ENCODE measurements around the gene ARL2BP.

ARL2BP gene

GRCh38 chr16:57289391-57290257 is 44.6 kb downstream of the ARL2BP start:
- H3K27ac ChIP-seq (ENCODE audit: low read depth, low read length) = no peak overlapping the region
- H3K9ac ChIP-seq (ENCODE audit: low read length in 5 of 5) = no peak overlapping the region
- no peak overlapping the region for H3K4me3 ChIP-seq (ENCODE audit: low read depth in 1 of 5, low read length in 5 of 5)
- peaks cover 0 to 9% (median 5%) of the 10 kb centered on the region in 5 donors for H3K27me3 ChIP-seq (ENCODE audit: control insufficient read depth in 5 of 5, insufficient read depth in 4 of 5, low read length in 5 of 5)
- H3K9me3 ChIP-seq (ENCODE audit: control insufficient read depth in 5 of 5, low read length in 5 of 5) = no peaks in the 10 kb centered on the region
- peaks cover 0 to 7% (median 6%) of the 10 kb centered on the region in 5 donors for H3K4me1 ChIP-seq (ENCODE audit: control insufficient read depth in 5 of 5, insufficient read depth in 5 of 5, low read length in 5 of 5)
- H3K36me3 ChIP-seq (ENCODE audit: control insufficient read depth in 5 of 5, insufficient read depth in 5 of 5, low read length in 5 of 5) = no peaks in the 10 kb centered on the region

GRCh38 chr16:57297856-57298255 is 52.8 kb downstream of the ARL2BP start:
- no peak overlapping the region for H3K4me3 ChIP-seq (ENCODE audit: low read depth in 1 of 5, low read length in 5 of 5)
- H3K9me3 ChIP-seq (ENCODE audit: control insufficient read depth in 5 of 5, low read length in 5 of 5) = no peaks in the 10 kb centered on the region
- no peak overlapping the region for H3K9ac ChIP-seq (ENCODE audit: low read length in 5 of 5)
- no peaks in the 10 kb centered on the region for H3K36me3 ChIP-seq (ENCODE audit: control insufficient read depth in 5 of 5, insufficient read depth in 5 of 5, low read length in 5 of 5)
- peaks cover 12 to 26% (median 21%) of the 10 kb centered on the region in 5 donors for H3K4me1 ChIP-seq (ENCODE audit: control insufficient read depth in 5 of 5, insufficient read depth in 5 of 5, low read length in 5 of 5)
- no peaks in the 10 kb centered on the region for H3K27me3 ChIP-seq (ENCODE audit: control insufficient read depth in 5 of 5, insufficient read depth in 4 of 5, low read length in 5 of 5)
- H3K27ac ChIP-seq (ENCODE audit: low read depth, low read length) = no peak overlapping the region

- Histone ChIP-seq H3K4me3 (ENCODE audit: low read depth in 1 of 5, low read length in 5 of 5) (peak overlapping the region; percentile 43 to 88 (median 70)), H3K27ac (ENCODE audit: low read depth, low read length) (peak overlapping the region; percentile 86), H3K36me3 (ENCODE audit: control insufficient read depth in 5 of 5, insufficient read depth in 5 of 5, low read length in 5 of 5) (no peaks in the 10 kb centered on the region), H3K9me3 (ENCODE audit: control insufficient read depth in 5 of 5, low read length in 5 of 5) (no peaks in the 10 kb centered on the region), H3K9ac (ENCODE audit: low read length in 5 of 5) (peak overlapping the region in 4 of 5 donors; percentile 47 to 82 (median 56)), H3K27me3 (ENCODE audit: control insufficient read depth in 5 of 5, insufficient read depth in 4 of 5, low read length in 5 of 5) (peaks cover 0 to 4% (median 0%) of the 10 kb centered on the region in 5 donors), H3K4me1 (ENCODE audit: control insufficient read depth in 5 of 5, insufficient read depth in 5 of 5, low read length in 5 of 5) (peaks cover 17 to 36% (median 27%) of the 10 kb centered on the region in 5 donors)
Observed at GRCh38 chr16:57299009-57299718, 54.1 kb downstream of the ARL2BP start.

DNA sequence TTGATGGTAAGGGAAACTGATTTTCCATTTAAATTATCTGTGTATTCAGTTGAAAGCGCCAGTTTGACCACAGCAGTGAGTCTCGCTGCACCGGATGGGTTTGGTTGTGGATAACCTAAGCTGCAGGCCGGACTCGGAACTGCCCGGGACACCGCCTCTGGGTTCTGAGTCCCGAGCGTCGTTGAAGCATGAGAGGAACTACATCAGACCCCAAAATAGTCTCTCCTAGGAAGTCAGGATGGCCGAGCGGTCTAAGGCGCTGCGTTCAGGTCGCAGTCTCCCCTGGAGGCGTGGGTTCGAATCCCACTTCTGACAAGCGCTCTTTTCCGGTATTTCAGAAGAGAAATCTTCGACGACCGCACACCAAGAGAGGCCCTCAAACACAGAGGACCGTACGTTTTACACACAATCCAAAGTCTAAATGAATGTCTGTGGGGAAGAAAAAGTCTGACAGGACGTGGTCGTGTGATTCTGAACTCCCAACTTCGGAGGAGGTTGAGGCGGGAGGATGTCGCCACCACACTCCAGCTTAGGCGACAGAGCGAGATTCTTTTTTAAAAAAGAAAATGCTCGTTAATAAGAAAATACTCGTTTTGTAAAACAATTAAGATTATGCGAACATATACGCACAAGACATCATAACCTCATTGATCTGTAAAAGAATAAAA is 54.8 kb downstream of the ARL2BP start:
- peaks cover 0 to 4% (median 0%) of the 10 kb centered on the region in 5 donors for H3K27me3 ChIP-seq (ENCODE audit: control insufficient read depth in 5 of 5, insufficient read depth in 4 of 5, low read length in 5 of 5)
- H3K4me1 ChIP-seq (ENCODE audit: control insufficient read depth in 5 of 5, insufficient read depth in 5 of 5, low read length in 5 of 5) = peaks cover 20 to 43% (median 32%) of the 10 kb centered on the region in 5 donors
- H3K4me3 ChIP-seq (ENCODE audit: low read depth in 1 of 5, low read length in 5 of 5) = peak overlapping the region; percentile 43 to 88 (median 70)
- no peaks in the 10 kb centered on the region for H3K36me3 ChIP-seq (ENCODE audit: control insufficient read depth in 5 of 5, insufficient read depth in 5 of 5, low read length in 5 of 5)
- H3K27ac ChIP-seq (ENCODE audit: low read depth, low read length) = peak overlapping the region; percentile 86
- peak overlapping the region; percentile 42 to 82 (median 49) for H3K9ac ChIP-seq (ENCODE audit: low read length in 5 of 5)
- H3K9me3 ChIP-seq (ENCODE audit: control insufficient read depth in 5 of 5, low read length in 5 of 5) = no peaks in the 10 kb centered on the region

DNA sequence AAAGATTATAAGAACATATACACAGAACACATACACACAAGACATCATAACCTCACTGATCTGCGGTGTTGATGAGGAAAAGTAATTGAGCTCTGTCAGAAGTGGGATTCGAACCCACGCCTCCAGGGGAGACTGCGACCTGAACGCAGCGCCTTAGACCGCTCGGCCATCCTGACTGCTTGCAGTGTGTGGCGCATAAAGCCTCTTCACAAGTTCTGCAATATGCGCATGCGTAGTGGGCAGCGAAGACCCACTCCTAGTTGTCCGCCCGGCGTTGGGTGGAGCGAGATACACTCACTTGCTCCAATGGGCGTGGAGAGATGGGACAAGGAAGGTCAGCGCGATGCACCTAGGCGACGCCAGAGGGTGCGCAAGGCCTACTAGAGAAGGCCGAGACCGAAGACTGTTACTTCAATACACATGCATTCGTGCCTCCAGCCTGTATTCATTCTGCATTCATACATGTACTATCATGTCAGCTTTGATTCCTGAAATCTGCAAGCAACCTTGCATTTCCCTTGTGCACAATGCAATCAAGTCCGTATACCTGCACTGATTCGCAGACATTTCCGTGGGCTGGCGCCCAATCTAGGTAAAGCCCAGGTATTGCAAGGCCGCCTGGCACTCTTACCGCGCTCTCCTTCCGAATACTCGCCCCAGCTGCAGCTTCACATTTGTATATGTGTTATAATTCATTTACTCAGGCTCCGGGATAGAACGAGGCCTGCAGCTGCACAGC is 55.5 kb downstream of the ARL2BP start:
- H3K9me3 ChIP-seq (ENCODE audit: control insufficient read depth in 5 of 5, low read length in 5 of 5) = no peaks in the 10 kb centered on the region
- H3K9ac ChIP-seq (ENCODE audit: low read length in 5 of 5) = peak overlapping the region in 3 of 5 donors; percentile 48 to 82 (median 68)
- peaks cover 23 to 50% (median 39%) of the 10 kb centered on the region in 5 donors for H3K4me1 ChIP-seq (ENCODE audit: control insufficient read depth in 5 of 5, insufficient read depth in 5 of 5, low read length in 5 of 5)
- no peaks in the 10 kb centered on the region for H3K36me3 ChIP-seq (ENCODE audit: control insufficient read depth in 5 of 5, insufficient read depth in 5 of 5, low read length in 5 of 5)
- peaks cover 0 to 4% (median 0%) of the 10 kb centered on the region in 5 donors for H3K27me3 ChIP-seq (ENCODE audit: control insufficient read depth in 5 of 5, insufficient read depth in 4 of 5, low read length in 5 of 5)
- H3K4me3 ChIP-seq (ENCODE audit: low read depth in 1 of 5, low read length in 5 of 5) = peak overlapping the region; percentile 50 to 88 (median 70)
- peak overlapping the region; percentile 86 for H3K27ac ChIP-seq (ENCODE audit: low read depth, low read length)

GRCh38 chr16:57301126-57301817 is 56.2 kb downstream of the ARL2BP start:
- Histone ChIP-seq H3K27me3 (ENCODE audit: control insufficient read depth in 5 of 5, insufficient read depth in 4 of 5, low read length in 5 of 5) (peaks cover 0 to 4% (median 0%) of the 10 kb centered on the region in 5 donors), H3K36me3 (ENCODE audit: control insufficient read depth in 5 of 5, insufficient read depth in 5 of 5, low read length in 5 of 5) (no peaks in the 10 kb centered on the region), H3K27ac (ENCODE audit: low read depth, low read length) (peak overlapping the region; percentile 85), H3K9ac (ENCODE audit: low read length in 5 of 5) (peak overlapping the region in 2 of 5 donors; percentile 33 to 50), H3K4me3 (ENCODE audit: low read depth in 1 of 5, low read length in 5 of 5) (peak overlapping the region; percentile 36 to 71 (median 57)), H3K9me3 (ENCODE audit: control insufficient read depth in 5 of 5, low read length in 5 of 5) (no peaks in the 10 kb centered on the region), H3K4me1 (ENCODE audit: control insufficient read depth in 5 of 5, insufficient read depth in 5 of 5, low read length in 5 of 5) (peaks cover 23 to 52% (median 42%) of the 10 kb centered on the region in 5 donors)
